RKO (cell line): Measurements from ENCODE around the gene PNLDC1.
A peak's percentile ranks its signal among the peaks of the same experiment; 100 is the strongest.
"Not testable (repeated sequence)": the region's sequence is repeated elsewhere in the genome, so short reads cannot be mapped to it uniquely, and the experiment has no call there.

ENCODE experiments used
- DNase-seq: peaks from one replicate; pipeline ENCODE4 v3.0.0-alpha.2; 2016; ENCODE audit warnings: low spot score

The PNLDC1 gene

GRCh38 chr6:159778542-159779103, 21.5 kb upstream of the PNLDC1 start:
- DNase-seq, result no peak

- DNase-seq, result peak; percentile 46
Observed at GRCh38 chr6:159788276-159788675, 11.8 kb upstream of the PNLDC1 start.

GRCh38 chr6:159788753-159789376, 11.2 kb upstream of the PNLDC1 start:
- peak; percentile 72 for DNase-seq

DNA sequence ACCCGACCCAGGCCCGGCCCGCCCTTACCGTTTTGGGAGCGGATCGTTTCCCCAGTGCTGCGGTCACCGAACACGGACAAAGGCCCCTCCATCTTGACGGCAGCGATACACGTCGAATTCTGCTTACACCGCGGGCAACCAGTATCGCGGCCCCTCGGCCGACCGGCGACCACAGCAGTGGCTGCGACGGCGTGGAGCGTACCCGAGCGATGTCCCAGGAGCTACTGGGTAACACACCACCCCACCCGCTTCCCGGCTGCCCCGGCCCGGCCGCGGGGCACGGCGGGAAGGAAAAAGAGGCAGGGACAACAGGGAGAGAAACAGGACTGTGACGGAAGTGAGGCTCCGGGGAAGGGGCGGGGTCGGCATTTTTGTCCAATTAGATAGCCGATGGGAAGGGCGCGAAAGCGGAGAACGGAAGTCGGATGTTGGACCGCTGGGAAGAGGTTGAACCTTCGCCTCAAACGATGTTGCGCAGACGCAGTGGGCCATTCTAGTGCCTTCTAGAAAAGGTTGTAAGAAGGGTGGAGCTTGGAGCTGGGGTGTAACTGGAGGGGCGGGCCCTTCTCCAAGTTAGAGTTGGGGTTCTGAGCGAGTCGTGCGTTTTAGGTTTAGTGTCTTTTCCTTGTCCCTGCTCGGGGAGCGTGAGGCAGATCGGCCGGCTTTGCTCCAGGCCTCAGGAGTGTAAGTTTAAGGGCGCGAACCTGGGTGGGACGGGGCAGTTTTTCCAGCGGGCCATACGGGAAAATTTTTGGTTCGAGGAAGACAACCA, 10.5 kb upstream of the PNLDC1 start, which contains the start of gene TCP1:
TSS of gene TCP1 (minus strand) at position 226 of the 772 bp plus-strand sequence. CDS start at position 92, 134 bp downstream.
- peak; percentile 99 for DNase-seq

- DNase-seq, result peak; percentile 98
Observed at GRCh38 chr6:159790149-159790955, 9.7 kb upstream of the PNLDC1 start, which contains the start of gene MRPL18. Gene MRPL18, plus strand, starts transcription at chr6:159790467. Its CDS starts 121 bp downstream, at chr6:159790588.

DNA sequence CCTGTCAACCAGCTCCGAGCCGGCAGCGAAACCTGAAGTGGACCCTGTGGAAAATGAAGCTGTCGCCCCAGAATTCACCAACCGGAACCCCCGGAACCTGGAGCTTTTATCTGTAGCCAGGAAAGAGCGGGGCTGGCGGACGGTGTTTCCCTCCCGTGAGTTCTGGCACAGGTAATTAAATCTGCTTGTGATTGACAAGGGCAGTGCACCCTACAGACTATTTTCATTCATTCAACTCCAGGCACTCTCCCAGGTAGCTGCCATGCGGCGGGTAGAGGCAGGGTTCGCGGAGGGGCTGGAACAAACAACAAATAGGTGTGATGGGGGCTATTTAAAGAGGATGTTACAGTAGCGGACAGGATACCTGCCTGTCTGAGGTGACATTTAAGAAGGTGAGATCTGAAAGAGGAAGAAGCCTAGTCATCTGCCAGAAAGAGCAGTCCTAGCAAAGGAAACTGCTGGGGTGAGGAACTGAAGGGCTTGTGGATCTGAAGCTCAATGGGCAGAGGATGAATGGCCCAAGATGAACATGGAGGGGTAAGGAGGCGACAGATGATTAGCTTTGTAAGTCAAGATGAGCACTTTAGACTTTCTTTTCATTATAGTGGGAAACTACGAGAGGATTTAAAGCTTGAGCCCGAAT, 9.0 kb upstream of the PNLDC1 start:
- DNase-seq, result no peak

- DNase-seq, result not testable (repeated sequence)
Observed at GRCh38 chr6:159794976-159795375, 5.1 kb upstream of the PNLDC1 start.

DNA sequence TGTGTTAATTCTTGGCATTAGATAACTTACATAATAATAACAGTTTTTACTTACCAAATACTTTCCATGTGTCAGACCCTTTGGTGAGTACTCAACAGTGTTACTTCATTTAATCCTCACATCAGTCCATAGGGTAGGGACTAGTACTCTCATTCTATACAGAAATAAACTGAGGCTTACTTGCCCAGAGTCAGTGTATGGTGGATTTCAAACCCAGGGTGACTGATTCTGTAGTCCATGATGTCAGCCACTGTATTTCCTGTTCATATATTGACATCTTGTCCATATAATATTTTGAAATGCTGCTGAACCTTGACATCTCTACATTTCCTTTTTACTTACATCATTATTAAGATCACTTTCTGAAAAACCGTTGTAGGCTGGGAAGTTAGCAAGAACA, 2.5 kb upstream of the PNLDC1 start:
- no peak for DNase-seq

DNA sequence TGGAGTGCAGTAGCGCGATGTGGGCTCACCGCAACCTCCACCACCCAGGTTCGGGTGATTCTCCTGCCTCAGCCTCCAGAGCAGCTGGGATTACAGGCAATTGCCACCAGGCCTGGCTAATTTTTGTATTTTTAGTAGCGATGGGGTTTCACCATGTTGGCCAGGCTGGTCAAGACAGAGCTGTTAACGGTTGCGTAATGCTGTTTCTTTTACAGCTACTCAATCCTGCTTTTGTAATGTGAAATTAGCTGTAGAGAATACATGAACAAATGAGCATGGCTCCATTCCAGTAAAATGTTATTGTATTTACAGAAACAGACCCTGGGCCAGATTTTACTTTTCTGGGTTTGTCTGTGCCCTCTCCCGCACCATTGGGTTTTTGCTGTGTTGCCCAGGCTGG, 1.9 kb downstream of the PNLDC1 start:
- DNase-seq, result no peak

DNA sequence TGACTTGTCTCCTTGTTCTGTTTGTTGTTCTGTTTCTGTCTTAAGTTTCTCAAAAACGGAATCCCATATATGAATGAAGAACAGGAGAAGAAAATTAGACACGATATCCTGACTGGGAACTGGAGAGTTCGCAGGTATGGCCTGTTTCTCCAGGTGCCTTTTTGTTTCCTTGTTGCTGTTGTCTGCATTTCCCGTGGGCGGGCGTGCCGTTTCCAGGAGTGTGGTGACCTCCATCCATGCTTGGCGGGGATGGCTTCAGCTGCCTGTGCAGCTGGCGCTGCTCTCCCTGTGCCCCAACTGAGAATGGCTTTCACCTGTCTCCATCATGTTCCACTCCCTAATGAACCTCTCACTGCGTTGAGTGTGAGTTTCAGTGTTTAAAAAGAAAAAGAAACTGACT, 4.4 kb downstream of the PNLDC1 start:
- no peak for DNase-seq

GRCh38 chr6:159805440-159806020, 5.5 kb downstream of the PNLDC1 start:
- no peak for DNase-seq

DNA sequence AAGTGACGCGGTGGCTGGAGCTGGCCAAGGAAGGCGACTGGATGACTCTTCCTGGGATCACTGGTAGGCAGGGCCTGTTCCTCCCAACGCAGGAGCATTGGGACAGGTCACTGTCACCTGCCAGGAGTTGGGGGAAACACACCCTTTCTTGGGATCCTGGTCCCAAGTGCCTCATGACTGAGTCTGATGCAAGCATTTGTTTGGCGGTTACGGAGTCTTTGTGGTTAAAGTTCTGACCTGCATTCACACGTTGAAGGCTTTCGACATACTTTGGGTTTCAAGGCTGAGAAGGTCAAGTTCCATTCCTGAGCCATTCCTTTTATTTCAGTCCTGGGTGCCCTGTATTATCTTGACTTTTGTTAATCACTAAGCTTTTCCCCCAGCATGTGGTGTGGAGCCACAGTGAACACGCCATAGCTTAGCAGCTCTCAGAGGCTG, 6.0 kb downstream of the PNLDC1 start:
- DNase-seq, result no peak

GRCh38 chr6:159807150-159807858, 7.2 kb downstream of the PNLDC1 start:
- no peak for DNase-seq

- no peak for DNase-seq
Observed at GRCh38 chr6:159808647-159809046, 8.6 kb downstream of the PNLDC1 start.

DNA sequence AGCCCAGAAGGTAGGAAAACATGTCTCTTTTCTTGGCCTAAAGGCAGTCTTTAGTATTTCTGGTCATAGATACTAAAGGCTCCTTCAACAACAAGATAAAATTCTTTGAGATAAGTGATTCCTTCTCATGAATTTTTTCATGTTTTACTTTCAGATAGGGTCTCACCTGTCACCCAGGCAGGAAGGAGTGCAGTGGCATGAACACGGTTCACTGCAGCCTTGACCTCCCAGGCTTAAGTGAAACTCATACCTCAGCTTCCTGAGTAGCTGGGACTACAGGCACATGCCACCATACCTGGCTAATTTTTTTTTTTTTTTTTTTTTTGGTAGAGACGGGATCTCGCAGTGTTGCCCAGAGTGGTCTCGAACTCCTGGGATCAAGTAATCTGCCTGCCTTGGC, 9.1 kb downstream of the PNLDC1 start:
- no peak for DNase-seq

DNA sequence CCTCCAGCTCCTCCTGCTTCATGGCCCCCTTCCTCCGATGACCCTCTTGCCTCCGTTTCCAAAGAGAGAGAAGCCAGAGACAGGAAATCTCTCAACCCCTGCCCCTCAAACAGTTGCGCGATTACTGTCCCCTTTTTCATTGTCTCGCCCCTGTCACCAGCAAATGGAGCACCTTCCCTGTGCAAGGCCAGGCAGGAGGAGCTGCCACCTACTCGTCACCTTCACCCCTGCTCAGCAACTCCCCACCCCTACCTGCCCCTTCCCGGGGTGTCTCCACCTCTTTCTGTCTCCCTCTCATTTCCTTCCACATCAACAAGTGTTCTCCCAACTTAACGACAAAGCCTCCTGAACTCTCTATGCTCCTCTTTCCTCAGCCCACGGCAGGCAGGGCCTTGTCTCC, 13.7 kb downstream of the PNLDC1 start:
- no peak for DNase-seq

DNA sequence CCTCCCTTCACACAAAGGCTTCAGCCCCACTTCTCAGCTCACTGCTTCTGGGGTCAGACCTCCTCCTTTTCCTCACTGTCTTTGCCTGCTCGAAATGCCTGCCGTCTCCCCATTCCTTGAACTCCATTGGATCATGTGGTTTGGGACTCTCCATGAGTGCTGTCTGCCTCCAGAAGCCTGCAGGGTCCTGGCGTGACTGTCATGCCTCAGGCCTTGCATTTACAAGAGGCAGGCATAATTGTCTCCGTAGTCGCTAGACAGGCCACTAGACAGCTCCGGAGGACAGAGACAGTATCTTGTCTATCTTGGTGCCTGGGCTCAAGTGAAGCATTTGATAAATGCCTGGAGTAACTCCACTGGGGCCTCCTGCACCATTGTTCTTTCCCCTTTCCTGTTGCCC, 15.3 kb downstream of the PNLDC1 start:
- no peak for DNase-seq

- not testable (repeated sequence) for DNase-seq
Observed at GRCh38 chr6:159816775-159817174, 16.7 kb downstream of the PNLDC1 start.

GRCh38 chr6:159817951-159818739, 18.1 kb downstream of the PNLDC1 start:
- DNase-seq, result no peak

- no peak for DNase-seq
Observed at GRCh38 chr6:159819098-159819497, 19.0 kb downstream of the PNLDC1 start.
